HUES64 (cell line): ENCODE results near the gene INTS11.

Source experiments
- H3K27ac ChIP-seq: 2 replicates; pipeline ENCODE4 v1.7.0; 2013; ENCODE audit warnings: low read depth, low read length, inconsistent platforms
- H3K27me3 ChIP-seq: 2 replicates; pipeline ENCODE4 v1.6.1; 2013; ENCODE audit warnings: mild to moderate bottlenecking, low read length; ENCODE audit not compliant: insufficient read depth
- H3K36me3 ChIP-seq: 2 replicates; pipeline ENCODE4 v1.6.1; 2013; ENCODE audit warnings: mild to moderate bottlenecking, low read length; ENCODE audit not compliant: insufficient read depth
- H3K4me1 ChIP-seq: 2 replicates; pipeline ENCODE4 v1.6.1; 2013; ENCODE audit warnings: mild to moderate bottlenecking, low read length, moderate library complexity; ENCODE audit not compliant: insufficient read depth
- H3K4me3 ChIP-seq: 2 replicates; pipeline ENCODE4 v1.5.1; 2013; ENCODE audit warnings: mild to moderate bottlenecking, low read length, moderate library complexity
- H3K9ac ChIP-seq: 2 replicates; pipeline ENCODE4 v1.6.1; 2013; ENCODE audit warnings: mild to moderate bottlenecking, low read depth, low read length
- H3K9me3 ChIP-seq: 2 replicates; pipeline ENCODE4 v1.6.1; 2013; ENCODE audit warnings: low read depth, low read length; ENCODE audit not compliant: insufficient read depth
- WGBS: fragments of 150-250, 120-280 bp; methylation state at CpG from one replicate; pipeline ENCODE4 v1.1.7; 2013; ENCODE audit warnings: missing lambda C conversion rate; 5-methylcytosine and 5-hydroxymethylcytosine counted together

Gene INTS11

GRCh38 chr1:1303736-1304135 is 20.7 kb downstream of the INTS11 start:
- Histone ChIP-seq H3K27ac (no peak overlapping the region), H3K4me1 (peaks cover 23% of the 10 kb centered on the region), H3K36me3 (no peaks in the 10 kb centered on the region), H3K27me3 (no peaks in the 10 kb centered on the region; the same call in 1 of the 2 replicates), H3K9ac (no peak overlapping the region), H3K9me3 (no peaks in the 10 kb centered on the region), H3K4me3 (no peak overlapping the region)
- WGBS = 90% methylated on average over 13 of the region's 13 CpGs

DNA sequence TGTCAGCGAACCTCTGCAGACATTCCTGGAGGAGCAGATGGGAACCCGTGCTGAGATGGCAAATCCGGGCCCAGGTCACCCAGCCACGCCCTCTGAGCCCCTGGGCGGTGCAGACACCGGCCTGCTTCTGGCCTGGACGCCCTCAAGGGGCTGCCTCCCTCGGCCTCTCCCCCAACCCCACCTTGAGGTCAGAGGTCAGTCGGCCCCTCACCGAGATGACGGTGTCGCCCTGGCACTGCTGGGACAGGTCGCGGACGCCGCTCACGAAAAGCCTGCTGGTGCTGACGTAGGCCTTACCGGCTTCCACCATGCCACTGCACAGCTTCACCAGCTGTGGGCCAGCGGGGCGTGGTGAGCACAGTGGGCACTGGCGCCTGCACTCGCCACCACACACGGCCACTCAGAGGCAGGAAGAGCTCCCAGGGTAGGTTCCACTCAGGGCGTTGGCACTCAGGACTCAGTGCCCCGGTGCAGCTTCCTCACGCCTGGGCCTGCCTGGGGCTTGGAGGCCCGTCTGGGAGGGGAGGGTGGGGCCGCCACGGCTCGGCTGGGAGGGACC is 21.4 kb downstream of the INTS11 start:
- Histone ChIP-seq H3K4me1 (peaks cover 23% of the 10 kb centered on the region), H3K9me3 (no peaks in the 10 kb centered on the region), H3K27me3 (no peaks in the 10 kb centered on the region; the same call in 1 of the 2 replicates), H3K9ac (no peak overlapping the region), H3K36me3 (no peaks in the 10 kb centered on the region), H3K4me3 (no peak overlapping the region), H3K27ac (no peak overlapping the region)
- 89% methylated on average over 31 of the region's 31 CpGs for WGBS

GRCh38 chr1:1302006-1302430 is 22.4 kb downstream of the INTS11 start:
- Histone ChIP-seq H3K36me3 (no peaks in the 10 kb centered on the region), H3K9ac (no peak overlapping the region), H3K27ac (no peak overlapping the region), H3K4me3 (no peak overlapping the region), H3K4me1 (peaks cover 23% of the 10 kb centered on the region), H3K27me3 (no peaks in the 10 kb centered on the region; the same call in 1 of the 2 replicates), H3K9me3 (no peaks in the 10 kb centered on the region)
- WGBS = 87% methylated on average over 9 of the region's 9 CpGs

- H3K9ac ChIP-seq = no peak overlapping the region
- no peaks in the 10 kb centered on the region for H3K36me3 ChIP-seq
- no peak overlapping the region for H3K4me3 ChIP-seq
- H3K27me3 ChIP-seq = no peaks in the 10 kb centered on the region
- peaks cover 9% of the 10 kb centered on the region for H3K4me1 ChIP-seq
- WGBS = 88% methylated on average over 12 of the region's 12 CpGs
- H3K9me3 ChIP-seq = no peaks in the 10 kb centered on the region
- no peak overlapping the region for H3K27ac ChIP-seq
These were observed 24.1 kb downstream of the INTS11 start for GRCh38 chr1:1300352-1300739.

- no peaks in the 10 kb centered on the region for H3K27me3 ChIP-seq
- H3K9me3 ChIP-seq = no peaks in the 10 kb centered on the region
- no peak overlapping the region for H3K27ac ChIP-seq
- H3K4me1 ChIP-seq = peaks cover 4% of the 10 kb centered on the region; the same call in 1 of the 2 replicates
- 87% methylated on average over 22 of the region's 22 CpGs for WGBS
- H3K36me3 ChIP-seq = no peaks in the 10 kb centered on the region
- H3K4me3 ChIP-seq = no peak overlapping the region
- no peak overlapping the region for H3K9ac ChIP-seq
These were observed 24.6 kb downstream of the INTS11 start for GRCh38 chr1:1299686-1300351.

DNA sequence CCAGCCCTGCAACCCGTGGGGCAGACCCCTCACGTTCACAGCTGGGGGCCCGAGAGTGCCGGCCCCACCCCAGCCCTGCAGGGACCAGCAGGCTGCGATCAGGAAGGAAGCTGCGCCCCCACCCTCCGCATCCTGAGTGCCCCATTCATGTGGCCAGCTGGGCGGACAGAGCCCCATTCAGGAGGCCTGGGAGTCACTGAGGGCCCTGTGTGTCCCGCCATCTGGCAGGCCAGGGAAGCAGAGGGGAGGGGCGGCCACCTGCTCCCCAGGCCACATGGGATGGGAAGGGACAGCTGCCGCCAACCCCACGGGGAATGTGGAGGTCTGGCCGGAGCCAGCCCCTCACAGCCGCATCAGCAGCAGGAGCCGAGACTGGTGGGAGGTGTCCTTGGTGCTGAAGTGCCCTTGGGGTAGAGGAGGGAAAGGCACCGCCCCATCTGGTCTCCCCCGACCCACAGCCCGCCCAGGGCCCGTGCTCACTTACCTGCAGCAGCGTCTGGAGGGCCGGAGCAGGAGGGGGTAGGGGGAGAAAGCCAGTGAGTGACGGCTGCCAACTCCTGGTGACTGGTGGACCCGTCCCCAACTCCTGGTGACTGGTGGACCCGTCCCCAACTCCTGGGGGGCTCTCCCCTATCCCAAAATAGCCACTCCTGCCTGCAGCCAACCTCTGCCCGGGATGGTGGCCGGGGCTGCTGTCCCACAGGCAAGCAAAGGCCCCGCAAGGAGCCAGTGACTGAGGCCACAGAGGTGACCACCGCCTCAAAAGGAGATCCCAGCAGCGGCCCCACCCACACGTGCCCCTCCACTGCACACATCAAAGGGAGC is 25.4 kb downstream of the INTS11 start:
- Histone ChIP-seq H3K36me3 (no peaks in the 10 kb centered on the region), H3K27ac (no peak overlapping the region), H3K4me1 (no peaks in the 10 kb centered on the region), H3K4me3 (no peak overlapping the region), H3K27me3 (no peaks in the 10 kb centered on the region), H3K9me3 (no peaks in the 10 kb centered on the region), H3K9ac (no peak overlapping the region)
- WGBS = 67% methylated on average over 30 of the region's 30 CpGs

DNA sequence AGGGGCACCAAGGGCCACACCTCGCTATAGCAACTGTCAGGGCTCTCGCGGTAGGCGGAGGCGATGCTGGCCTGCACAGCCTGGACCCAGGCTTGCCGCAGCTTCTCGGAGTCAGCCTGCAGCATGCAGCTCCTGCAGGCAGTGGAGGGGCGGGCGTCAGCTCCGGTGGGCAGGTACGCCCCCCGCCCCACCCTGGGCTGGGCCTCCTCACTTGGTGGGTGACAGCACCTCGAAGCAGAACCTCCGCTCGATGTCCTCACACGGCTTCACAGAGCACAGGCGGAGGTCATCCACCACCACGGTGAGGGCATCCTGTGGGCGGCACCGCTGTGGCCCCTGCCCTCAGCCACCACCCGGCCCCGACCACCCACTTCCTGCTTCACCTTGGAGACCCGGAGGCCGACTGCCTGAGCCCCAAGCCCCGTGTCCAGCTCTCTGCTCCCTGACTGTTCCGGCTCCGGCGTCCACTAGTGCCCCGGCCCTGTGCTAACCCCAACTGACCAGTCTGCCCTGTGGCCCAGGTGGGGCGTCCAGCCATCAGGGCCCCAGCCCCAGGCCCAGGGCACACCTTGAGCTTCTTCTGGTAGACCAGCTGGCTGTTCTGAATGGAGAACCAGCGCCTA is 26.5 kb downstream of the INTS11 start:
- Histone ChIP-seq H3K4me1 (no peaks in the 10 kb centered on the region), H3K36me3 (no peaks in the 10 kb centered on the region; the same call in 1 of the 2 replicates), H3K9me3 (no peaks in the 10 kb centered on the region), H3K27me3 (no peaks in the 10 kb centered on the region), H3K4me3 (no peak overlapping the region), H3K9ac (no peak overlapping the region), H3K27ac (no peak overlapping the region)
- 95% methylated on average over 31 of the region's 31 CpGs for WGBS

DNA sequence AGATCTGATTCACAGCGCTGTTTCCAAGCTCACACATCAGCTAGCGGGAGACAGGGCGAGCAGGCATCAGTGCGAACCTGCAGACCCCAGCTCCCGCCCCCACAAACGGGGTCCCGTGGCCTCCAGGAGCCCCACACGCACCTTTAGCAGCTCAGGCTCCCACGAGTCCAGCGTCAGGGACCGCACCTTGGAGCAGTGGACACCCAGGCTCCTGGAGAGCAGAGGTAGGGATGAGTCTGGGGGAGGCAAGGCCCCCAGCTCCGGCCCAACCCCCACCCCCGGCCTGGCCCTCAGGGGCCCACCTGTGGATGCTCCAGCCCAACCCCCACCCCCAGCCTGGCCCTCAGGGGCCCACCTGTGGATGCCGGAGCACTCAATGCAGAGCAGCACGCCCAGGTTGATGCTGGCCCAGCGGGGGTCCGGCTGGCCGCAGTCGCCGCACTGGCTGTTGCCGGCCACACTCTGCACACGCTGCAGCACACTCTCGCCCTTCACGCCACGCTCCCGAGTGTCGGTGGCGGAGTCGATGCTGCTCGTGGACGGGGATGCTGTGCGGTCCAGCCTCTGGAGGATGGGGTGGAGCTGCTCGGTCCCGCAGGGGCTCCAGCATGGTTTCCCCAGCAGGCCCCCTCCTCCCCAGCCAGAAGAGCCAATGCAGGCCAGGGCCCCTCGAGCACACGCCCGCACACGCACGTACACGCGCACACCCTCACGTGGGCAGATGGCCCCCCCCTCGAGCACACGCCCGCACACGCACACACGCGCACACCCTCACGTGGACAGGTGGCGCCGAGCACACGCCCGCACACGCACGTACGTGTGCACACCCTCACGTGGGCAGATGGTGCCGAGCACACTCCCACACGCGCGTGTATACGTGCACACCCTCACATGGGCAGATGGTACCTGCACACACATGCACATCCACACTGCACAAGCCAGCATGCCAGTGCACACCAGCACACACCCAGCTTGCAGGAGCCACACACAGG is 28.1 kb downstream of the INTS11 start:
- H3K4me3 ChIP-seq = no peak overlapping the region
- H3K36me3 ChIP-seq = no peaks in the 10 kb centered on the region; the same call in 1 of the 2 replicates
- H3K9me3 ChIP-seq = no peaks in the 10 kb centered on the region
- no peaks in the 10 kb centered on the region for H3K27me3 ChIP-seq
- no peaks in the 10 kb centered on the region for H3K4me1 ChIP-seq
- no peak overlapping the region for H3K9ac ChIP-seq
- whole genome bisulfite sequencing = 94% methylated on average over 62 of the region's 62 CpGs
- no peak overlapping the region for H3K27ac ChIP-seq

GRCh38 chr1:1295154-1295923 is 29.1 kb downstream of the INTS11 start:
- Histone ChIP-seq H3K4me3 (no peak overlapping the region), H3K27ac (no peak overlapping the region), H3K9ac (no peak overlapping the region), H3K9me3 (no peaks in the 10 kb centered on the region), H3K4me1 (no peaks in the 10 kb centered on the region), H3K36me3 (no peaks in the 10 kb centered on the region; the same call in 1 of the 2 replicates), H3K27me3 (no peaks in the 10 kb centered on the region)
- 94% methylated on average over 35 of the region's 35 CpGs for WGBS
